NCI-H1105 treated with DMSO at 0.1 percent for 48 hours (cell line): Measurements from ENCODE around the gene TBX2.
"Not testable (repeated sequence)": the region's sequence is repeated elsewhere in the genome, so short reads cannot be mapped to it uniquely, and the experiment has no call there.

Experiments used
- DNase-seq: peaks from one replicate; lab custom pipeline; 2025; lab: John Stamatoyannopoulos, UW

The TBX2 gene

DNA sequence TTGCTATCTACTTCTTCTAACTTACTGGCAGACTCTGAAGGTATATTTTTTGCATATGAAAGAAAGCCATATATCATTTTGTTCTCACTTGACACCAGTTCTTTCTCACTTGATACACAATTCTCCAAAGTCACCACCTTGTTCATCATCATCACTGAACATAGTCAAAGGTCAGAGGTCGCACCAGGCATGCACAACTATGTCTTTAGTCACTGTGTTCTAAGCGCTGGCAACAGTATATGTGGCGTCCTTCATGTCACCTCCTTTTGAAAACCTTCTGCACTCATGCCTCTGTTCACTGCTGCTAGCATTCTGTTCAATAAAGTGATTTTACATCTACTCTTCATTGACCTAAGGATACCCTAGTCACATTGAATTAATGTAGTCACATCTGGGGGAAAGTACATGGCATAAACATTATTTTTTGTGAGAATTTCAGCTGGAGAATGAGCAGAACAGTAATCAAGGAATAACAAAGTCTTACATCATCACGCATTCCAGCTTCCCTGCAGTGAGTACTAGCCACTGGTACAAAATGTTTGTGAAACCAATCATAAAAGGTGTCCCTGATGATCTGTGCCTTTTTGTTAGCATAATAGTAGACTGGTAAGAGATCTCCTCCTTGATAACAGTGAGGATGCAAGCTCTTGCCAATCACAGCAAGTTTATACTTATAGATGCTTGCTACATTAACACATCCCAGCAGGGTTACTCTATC, 32.1 kb downstream of the TBX2 start:
- DNase-seq, result no peak

DNA sequence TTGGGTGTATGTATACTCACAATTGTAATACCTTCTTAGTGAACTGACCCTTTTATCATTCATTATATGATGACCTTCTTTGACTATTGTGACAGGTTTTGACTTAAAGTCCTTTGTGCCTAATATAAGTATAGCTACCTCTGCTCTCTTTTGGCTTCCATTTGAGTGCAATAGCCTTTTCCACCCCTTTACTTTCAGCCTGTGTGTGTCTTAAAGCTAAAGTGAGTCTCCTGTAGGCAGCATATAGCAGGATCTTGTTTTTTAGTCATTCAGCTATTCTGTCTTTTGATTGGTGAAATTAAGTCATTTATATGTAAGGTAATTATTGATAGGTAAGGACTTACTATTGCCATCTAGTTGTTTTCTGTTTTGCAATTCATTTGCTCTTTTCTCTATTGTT, 36.6 kb downstream of the TBX2 start:
- no peak for DNase-seq

DNA sequence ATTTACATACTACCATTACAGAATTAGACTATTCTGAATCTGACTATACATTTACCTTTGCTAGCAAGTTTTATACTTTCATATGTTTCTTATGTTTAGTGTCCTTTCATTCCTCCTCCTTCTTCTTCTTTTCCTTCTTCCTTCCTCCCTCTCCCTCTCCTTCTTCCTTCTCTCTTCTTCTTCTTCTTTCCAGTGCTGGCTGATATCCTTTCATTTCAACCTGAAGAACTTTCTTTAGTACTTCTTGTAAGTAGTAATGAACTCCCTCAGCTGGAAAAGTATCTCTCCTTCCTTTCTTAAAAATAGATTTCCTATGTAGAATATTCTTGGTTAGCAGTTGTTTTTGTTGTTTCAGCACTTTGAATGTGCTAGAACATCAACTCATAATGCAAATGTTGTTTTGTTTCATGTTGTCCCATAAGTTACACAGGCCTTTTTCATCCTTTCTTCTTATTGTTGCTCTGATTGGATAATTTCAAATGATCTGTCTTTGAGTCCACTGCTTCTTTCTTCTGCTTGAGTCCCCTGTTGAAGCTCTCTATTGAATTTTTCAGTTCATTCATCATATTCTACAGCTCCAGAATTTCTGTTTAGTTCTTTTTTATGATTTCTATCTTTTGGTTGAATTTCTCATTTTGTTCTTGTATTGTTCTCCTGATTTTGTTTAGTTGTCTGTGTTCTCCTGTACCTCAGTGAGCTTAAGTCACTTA, 37.5 kb downstream of the TBX2 start:
- DNase-seq, result no peak

DNA sequence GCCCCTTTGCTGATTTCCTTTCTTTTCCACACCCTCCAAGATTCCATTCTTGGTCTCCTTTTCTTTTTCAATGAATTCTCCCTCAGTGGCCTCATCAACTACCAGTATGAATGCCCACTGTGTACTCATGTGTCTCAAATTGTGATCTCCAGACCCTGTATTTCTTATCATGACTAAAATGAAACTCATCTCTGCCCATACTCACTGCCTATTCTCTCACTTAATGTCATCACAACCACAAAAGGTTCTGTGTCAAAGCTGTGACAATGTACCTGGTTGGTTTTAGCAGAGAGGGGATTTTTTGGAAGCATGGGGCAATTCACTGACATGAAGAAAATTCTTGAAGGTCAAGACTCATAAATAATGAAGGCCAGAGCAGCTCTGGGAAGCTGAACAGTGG, 41.1 kb downstream of the TBX2 start:
- no peak for DNase-seq

DNA sequence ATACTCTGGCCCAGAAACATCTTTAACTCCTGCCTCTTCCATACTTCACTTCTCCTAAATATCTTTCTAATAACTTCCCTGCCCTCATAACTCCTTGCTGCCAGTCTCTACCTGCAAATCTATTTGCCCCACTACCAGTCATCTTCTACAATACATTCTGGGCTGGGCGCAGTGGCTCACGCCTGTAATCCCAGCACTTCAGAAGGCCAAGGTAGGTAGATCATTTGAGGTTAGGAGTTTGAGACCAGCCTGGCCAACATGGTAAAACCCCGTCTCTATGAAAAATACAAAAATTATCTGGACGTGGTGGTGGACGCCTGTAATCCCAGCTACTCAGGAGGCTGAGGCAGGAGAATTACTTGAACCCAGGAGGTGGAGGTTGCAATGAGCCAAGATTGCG, 41.9 kb downstream of the TBX2 start:
- DNase-seq, result not testable (repeated sequence)

DNA sequence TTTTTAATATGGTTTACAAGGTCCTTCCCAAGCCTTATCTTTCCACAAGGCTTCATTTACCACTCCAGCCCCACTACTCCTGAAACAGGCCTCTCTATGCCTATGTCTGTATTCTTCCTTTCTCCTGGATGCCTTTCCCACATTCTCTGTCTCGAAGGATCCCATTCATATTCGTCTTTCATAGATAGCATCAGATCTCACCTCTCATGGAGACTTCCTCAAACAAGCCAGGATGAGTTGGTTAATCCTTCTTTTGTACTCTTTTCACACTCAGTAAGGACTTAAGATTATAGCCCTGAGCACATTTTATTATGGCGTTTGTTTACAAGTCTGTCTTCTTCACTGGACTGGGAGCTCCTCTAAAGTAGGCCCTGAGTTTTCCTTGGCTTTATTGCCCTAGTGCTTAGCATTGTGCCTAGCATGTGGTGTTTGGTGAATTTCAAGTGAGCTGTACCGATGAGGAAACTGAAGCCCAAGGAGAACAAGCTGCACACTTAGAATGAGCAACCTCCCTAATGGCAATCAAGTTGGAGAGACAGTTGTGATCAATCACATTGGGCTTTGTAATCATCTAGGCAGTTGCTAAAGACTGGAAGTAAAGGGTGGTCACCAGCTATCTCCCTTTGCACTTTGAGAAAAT, 42.6 kb downstream of the TBX2 start:
- DNase-seq, result no peak

DNA sequence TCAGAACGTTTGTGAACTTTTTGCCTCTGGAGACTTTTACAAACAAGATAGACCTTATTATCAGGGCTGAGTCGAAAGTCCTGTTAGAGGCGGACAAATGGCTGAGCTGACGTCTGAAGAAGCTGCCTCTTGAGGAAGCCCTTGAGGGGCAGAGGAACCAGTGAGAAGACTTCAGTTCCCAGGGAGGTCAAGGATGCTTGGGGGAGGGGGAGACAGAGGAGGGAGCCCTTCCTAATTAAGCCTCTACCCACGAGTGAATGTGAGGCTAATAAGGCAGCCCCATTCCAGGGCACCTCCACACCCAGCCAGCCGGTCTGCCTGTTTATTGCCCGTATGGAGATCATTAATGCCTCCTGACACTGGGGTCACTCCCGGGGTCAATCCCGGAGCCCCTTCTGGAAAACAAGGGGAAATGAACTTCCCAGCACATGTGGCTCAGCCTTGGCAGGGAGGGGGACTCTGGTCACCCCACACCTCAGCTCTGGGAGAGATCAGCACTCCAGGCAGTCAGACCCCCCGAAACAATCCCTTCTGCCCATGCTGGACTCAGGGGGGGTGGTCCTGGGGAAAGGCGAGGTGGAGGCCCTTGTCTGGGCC, 43.3 kb downstream of the TBX2 start:
- no peak for DNase-seq

DNA sequence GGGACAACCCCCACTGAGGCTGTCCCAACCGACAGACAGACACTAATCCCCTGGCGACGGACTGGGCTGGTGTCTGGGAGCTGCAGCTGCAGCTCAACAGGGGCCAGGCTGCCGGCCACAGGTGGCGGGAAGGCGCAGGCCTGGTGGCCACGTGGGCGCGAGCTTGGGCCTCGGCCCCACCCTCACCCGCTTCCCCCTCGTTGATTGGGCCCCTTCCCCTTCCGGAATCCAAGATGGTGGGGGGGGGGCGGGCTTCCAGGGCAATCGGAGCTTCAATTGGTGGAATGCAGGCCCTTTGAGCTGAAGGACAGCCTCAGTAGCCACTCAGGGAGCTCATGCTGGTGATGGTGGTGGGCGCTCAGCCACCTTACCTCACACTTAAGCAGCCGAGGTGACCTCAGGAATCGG, 43.8 kb downstream of the TBX2 start:
- DNase-seq, result no peak

DNA sequence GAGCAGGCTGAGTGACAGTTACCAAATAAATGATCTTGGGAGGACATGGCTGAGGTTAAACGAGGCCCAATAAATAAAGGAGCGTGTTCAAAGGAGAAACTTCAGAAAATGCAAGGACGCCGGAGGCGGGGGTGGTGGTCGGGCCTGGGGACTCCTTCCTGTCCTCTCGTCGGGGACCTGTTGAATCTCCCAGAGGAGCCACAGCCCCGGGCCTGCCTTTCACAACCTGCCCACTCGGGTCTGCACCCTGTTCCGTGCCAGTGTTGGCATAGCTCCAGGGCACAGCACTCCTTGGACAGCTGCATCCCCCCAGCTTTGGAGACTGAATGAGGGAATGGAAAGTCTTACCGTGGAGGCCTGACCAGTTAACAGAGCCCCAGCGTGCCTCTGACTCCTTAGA, 44.4 kb downstream of the TBX2 start:
- DNase-seq, result no peak

DNA sequence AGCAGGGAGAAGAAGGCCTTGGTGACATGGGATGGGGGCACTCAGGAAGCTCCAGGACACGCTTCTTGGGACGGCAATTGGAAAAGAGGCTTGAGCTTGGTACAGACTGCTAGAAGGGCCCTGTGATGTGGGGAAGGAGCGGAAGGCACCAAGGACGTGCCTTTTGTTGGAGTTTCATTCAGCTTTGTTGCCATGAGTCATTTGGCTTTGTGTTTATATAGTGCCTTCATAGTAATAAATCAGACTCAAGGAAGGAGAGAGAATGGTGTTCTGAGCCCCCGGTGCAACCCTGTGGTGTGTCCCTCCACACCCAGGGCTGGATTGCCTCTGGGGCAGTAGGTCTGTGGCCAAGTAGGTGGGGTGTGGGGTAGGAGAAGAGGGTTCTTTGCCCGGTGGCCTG, 45.2 kb downstream of the TBX2 start:
- no peak for DNase-seq

DNA sequence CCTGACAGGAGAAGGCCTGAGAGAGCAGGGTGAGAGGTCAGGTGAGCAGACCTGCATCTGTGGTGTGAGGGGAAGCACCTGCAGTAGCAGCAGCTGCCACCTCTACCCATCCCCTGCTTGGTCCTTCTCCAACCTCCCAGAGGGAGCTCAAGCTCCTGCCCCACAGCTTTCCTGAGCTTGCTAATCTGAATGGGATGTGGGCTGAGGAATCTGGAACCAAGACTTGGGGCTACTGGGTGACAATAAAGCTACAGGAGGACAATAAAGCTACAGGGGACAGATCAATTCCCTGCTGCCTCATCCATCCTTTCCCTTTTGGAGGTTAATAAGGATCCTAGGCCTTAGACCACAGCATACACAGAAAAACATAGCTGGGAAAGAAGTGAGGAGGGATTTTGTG, 47.7 kb downstream of the TBX2 start:
- no peak for DNase-seq

DNA sequence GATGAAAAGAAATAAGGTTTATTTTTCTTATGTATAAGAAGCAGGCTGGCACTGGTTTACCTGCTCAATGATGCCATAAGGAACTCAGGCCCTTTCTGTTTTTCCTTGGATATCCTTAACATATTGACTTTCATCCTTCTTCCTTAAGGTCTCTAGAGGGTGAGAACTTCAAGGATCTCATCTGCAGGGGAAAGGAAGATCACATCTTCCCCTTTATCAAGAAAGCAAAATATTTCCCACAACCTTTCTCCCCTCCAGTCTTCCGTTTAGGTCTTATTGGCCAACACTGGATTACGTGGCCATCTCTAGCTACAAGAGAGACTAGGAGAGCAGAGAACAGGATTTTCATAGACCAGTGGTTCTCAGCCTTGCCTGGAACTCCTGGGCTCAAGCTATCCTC, 48.4 kb downstream of the TBX2 start:
- no peak for DNase-seq

DNA sequence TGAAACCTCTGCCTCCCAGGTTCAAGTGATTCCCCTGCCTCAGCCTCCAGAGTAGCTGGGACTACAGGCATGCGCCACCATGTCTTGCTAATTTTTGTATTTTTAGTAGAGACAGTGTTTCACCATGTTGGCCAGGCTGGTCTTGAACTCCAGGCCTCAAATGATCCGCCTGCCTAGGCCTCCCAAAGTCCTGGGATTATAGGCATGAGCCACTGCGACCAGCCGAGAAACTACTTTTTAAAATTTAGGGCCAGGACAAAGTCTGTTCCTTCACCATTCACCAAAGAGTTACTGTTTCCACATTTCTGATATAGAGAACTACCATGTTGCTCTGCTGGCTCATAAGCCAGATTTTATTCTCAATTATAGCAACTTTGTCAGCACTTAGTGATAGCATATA, 49.5 kb downstream of the TBX2 start:
- not testable (repeated sequence) for DNase-seq

DNA sequence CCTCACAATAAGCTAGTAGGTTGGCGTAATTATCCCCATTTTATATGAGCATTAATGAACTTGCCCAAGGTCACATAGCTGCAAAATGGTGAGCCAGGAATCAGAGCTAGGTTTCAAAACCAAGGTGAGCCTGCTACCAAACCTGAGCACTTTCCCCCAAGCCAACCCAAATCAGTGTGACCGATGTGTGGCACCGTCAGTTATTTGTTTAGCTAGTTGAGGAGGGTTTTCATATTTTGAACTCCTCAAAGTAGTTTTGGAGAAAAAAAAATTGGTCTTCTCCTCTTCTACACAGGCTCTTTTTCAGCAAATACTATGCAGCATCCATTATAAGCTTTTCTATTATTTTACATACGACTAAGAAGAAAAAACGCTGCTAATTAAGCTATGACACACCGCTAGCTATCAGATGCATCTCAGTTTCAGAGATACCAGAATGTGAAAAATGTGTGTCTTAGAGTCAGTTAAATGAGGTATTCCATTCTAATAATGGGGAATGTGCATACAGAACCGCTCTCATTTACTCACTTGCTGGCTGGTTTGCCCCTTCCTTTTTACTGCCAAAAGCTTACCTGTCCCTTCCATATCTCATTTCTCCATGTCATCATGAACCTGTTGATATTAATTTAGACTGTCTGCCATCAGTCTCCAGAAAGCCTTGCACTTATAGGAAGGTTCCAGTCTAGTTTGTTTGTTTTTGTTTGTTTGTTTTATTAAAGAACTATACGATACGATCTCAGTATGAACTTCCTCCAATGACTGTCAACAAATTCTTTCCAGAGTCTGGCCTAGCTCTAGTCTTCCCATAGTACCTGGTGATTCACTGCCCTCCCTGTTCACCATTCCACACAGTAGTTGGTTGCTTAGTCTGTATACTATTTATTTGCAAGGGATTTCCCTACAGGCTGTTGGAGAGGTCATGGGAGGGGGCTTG, 50.3 kb downstream of the TBX2 start:
- no peak for DNase-seq

DNA sequence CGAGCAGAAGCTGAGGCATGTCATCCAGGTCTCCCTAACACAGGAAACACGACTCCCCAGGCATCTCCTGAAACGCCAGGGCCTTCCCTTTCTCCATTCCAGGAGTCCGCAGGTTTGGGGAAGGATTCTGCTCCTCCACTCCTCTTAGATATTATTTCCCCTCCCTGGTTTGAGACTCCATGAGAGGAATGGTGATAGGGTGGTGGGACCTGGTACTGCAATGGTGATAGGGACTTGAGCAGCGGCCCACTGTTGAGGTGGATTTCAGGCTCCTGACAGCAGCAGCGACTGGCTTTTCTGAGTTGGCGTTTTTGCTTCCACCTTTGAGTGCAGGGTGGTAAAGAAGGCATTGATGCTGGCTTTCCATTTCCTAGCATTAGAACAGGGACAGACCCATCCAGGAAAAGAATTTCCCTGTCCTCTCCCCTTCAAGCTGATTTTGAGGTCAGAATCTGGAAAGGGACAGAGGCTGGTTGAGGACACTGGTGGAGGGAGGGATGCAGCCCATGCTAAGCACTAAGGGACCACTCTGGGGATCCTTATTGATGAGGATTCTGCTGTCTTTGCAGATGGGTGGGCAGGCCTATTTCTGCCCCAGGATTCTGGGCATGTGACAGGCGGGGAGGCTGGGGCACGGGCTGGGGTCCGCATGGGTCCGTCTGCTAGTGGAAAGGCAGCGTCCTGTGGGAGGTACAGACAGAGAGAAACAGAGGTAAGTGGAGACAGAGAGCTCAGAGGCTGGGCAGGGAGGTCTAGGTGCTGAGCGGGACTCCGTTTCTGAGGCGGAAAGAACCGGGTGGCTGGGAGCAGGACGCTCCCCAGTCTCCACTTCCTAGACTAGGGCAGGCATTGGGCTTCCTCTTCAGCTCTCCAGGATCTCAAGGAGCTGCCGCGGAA, 51.2 kb downstream of the TBX2 start:
- DNase-seq, result no peak

DNA sequence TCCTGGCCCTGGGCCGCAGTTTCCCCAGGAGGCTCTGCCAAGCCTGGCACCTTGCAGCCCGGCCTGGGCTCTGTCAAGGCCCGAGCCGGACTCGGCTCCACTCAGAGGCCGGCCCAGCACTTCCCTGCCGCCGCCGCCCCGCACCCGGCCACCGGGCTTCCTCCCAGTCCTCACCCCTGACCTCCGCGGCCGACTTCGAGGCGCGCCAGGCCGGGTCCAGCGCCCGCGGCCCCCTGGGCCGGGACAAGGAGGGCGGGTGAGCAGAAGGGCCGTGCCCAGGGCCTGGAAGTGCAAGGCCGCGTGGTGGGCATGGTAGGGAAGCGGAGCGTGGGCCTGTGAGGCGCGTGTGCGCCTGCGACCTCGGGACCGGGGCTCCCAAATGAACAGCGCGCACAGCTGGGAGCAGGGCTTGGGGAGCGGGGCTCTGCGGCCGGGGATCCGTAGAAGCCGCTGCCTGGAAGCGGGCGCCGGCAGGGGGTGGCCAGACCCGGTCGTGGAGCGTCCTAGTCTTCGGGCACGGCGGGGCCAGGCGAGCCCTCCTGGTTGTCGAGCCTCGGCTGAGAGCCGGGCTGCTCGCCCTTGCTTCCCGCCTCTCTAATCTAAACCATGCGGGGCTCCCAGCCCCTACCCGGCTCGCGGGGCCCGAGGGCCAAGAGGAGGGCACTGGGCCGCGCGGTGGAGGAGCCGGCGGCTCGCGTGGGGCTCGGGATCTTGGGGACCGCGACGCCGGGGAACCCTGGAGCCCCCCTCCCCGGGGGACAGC, 52.1 kb downstream of the TBX2 start:
- no peak for DNase-seq

DNA sequence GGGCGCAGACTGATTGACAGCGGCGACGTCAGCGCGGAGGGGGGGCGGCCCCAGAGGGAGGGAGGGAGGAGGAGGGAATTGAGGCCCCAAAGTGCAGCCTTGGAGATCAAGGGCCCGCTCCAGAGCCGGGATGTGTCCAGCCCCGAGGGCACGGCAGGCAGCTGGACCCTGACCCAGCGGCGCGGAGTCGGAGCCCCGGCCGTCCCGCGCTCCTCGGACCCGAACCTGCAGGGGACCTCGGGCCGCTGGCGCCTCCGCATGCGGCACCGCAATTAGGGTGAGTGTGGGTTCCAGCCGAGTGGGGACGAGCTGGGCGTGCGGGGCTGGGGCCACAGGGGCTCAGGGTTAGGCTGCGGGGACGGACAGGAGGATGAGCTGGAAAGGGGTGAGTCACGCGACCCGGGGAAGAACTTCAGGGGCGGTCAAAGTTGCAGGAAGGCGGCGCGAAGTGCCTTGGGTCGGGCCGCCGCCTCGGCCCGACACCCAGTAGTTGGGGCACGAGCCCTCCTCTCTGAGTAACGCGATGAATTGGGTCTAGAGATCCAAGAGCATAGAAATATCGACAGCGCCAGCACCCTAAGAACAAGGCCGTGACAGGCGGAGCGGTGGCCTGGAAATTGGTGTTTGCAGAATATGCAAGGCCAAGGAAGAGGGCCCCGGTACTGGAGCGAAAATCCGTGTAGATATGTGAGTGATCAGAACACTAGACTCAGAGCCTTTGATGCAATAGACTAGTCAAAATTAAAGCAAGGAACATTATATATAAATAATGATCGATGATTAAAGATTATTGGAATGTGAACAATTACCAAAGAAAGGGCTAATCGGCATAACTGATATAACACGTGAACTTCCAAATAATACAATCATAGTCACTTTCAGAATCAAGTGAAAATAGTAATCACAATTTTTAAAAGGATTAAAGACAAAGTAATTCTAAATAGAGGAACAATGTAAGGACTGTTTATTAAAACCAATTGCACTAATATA, 53.0 kb downstream of the TBX2 start, which contains the start of gene TBX4:
Gene TBX4 (plus strand): TSS at position 122 of the 990 bp plus-strand sequence. CDS start 4,069 bp downstream, outside the sequence.
- DNase-seq, result no peak

DNA sequence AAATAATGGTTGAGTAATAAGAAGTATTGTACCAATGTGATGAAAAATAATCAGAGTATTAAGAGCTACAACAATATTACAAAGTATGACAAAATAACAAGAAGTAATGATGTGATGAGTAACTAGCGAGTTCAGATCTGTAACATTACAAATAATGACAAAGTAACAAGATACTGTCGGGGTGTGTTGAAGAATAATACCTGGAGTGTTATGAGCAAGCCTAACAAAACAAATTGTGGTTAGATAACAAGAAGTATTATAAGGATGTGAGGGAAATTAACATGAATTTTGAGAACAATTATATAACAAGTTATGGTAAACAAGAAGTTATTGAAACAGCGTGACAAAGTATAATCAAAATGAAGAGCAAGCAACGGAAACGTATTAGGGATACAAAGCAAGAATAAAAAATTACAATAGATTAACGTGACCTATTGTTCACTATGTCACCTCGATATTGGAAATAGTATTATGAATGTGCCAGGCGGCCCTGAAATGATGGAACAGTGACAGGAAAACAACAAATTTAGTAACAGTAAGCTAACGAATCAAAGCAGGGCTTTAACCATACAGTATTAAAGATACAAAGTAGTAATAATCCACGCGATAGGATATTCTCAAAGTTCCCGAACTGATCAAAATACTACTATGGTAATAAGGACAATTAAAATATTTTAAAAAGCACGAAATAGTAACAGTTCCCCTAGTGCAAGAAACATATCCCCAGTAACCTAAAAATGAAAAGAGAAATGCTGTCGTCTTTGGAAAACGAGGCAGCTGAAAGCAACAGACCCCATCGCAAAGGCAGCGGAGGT, 54.1 kb downstream of the TBX2 start:
- no peak for DNase-seq
